ENCODE measurements around the gene MYMX. TPM values are rescaled to one million over a fixed set of nuclear protein-coding genes. Genes with fewer than 3 reads are reported as not detected.
A peak's percentile ranks its signal among the peaks of the same experiment; 100 is the strongest.

Gene MYMX
- total and polyA plus RNA-seq, 2 of the 13 experiments (the other 11 are each of a cell fraction or from before 2014, with no cell fraction given) = not detected

- TF ChIP-seq ZNF329 (CRISPR knock-in tag; IDR thresholded peaks at IDR 0.05; ENCODE audit: low read depth) = 0 out of 2 replicates have a peak, but pooled peaks have one; percentile 65
- TF ChIP-seq ZNF576 (CRISPR knock-in tag; IDR thresholded peaks at IDR 0.05) = peak; percentile 31; the same call in 1 of the 2 replicates
- no peak; the same call in 1 of the 2 replicates for TF ChIP-seq GTF3A (CRISPR knock-in tag; conservative IDR thresholded peaks at IDR 0.05)
- TF ChIP-seq MAF1 (CRISPR knock-in tag; IDR thresholded peaks at IDR 0.05; ENCODE audit: borderline replicate concordance) = 0 out of 2 replicates have a peak, but pooled peaks have one; percentile 19
- no peak for TF ChIP-seq KDM4B (CRISPR knock-in tag; IDR thresholded peaks at IDR 0.05)
- TF ChIP-seq ZNF33A (CRISPR knock-in tag; IDR thresholded peaks at IDR 0.05; ENCODE audit: borderline replicate concordance) = no peak
- TF ChIP-seq HMG20B (CRISPR knock-in tag; conservative IDR thresholded peaks at IDR 0.05) = no peak
- TF ChIP-seq SCMH1 (CRISPR knock-in tag; IDR thresholded peaks at IDR 0.05; ENCODE audit: borderline replicate concordance) = no peak
- no peak; the same call in 1 of the 2 replicates for TF ChIP-seq ZBTB14 (CRISPR knock-in tag; IDR thresholded peaks at IDR 0.05)
- TF ChIP-seq ARNT2 (CRISPR knock-in tag; IDR thresholded peaks at IDR 0.05; ENCODE audit: low read depth) = peak; percentile 79
- no peak for TF ChIP-seq ZNF276 (CRISPR knock-in tag; IDR thresholded peaks at IDR 0.05; ENCODE audit: low read depth)
- 0 out of 2 replicates have a peak, but pooled peaks have one; percentile 15 for TF ChIP-seq TFE3 (CRISPR knock-in tag; IDR thresholded peaks at IDR 0.05)
- TF ChIP-seq RORA (CRISPR knock-in tag; IDR thresholded peaks at IDR 0.05) = no peak
- TF ChIP-seq BRCA1 (CRISPR knock-in tag; IDR thresholded peaks at IDR 0.05) = no peak; the same call in 1 of the 2 replicates
- peak; percentile 92 for TF ChIP-seq AKAP8 (CRISPR knock-in tag; IDR thresholded peaks at IDR 0.05)
- 0 out of 2 replicates have a peak, but pooled peaks have one; percentile 35 for TF ChIP-seq KLF9 (CRISPR knock-in tag; IDR thresholded peaks at IDR 0.05; ENCODE audit: low read depth)
- no peak for TF ChIP-seq TBP (CRISPR knock-in tag; IDR thresholded peaks at IDR 0.05)
- peak; percentile 86 for TF ChIP-seq ZNF740 (CRISPR knock-in tag; IDR thresholded peaks at IDR 0.05)
Observed at GRCh38 chr6:44237813-44238433, 21.2 kb downstream of the MYMX start (continued).
